Gastrocnemius medialis (tissue), 4 donors: ENCODE measurements around the gene HMX3. TPM values are rescaled to one million over a fixed set of nuclear protein-coding genes. Genes with fewer than 3 reads are reported as not detected.
A peak's percentile ranks its signal among the peaks of the same experiment; 100 is the strongest.

Source experiments
- ATAC-seq, 2 donors: fragments of 150-250 bp; one replicate each; pipeline ENCODE4 v1.9.1; 2016
- DNase-seq, 2 donors: peaks; one replicate each; pipeline ENCODE4 v3.0.0-alpha.2; 2019
- H3K27ac ChIP-seq, 4 donors: fragments of 200-600 bp; sonication (generic); 1 replicate in 1 of 4; 2 replicates in 3 of 4; pipeline ENCODE4 v1.5.1; 2016 to 2018; ENCODE audit warnings: mild to moderate bottlenecking in 2 of 4, moderate library complexity in 1 of 4
- H3K27me3 ChIP-seq, 3 donors: fragments of 200-600 bp; sonication (generic) in 2 of 3; 1 replicate in 1 of 3; 2 replicates in 2 of 3; pipeline versions ENCODE4 v1.5.1 to v1.6.0; 2016 to 2019; ENCODE audit warnings: mild to moderate bottlenecking in 1 of 3, moderate library complexity in 1 of 3
- H3K36me3 ChIP-seq, 2 donors: fragments of 200-600 bp; sonication (generic) in 1 of 2; one replicate each; pipeline ENCODE4 v1.5.1; 2017 to 2018
- H3K4me1 ChIP-seq, 2 donors: fragments of 200-600 bp; sonication (generic) in 1 of 2; one replicate each; pipeline ENCODE4 v1.5.1; 2016 to 2017; ENCODE audit warnings: mild to moderate bottlenecking in 2 of 2
- H3K4me3 ChIP-seq, 4 donors: fragments of 200-600 bp; sonication (generic) in 3 of 4; 1 replicate in 1 of 4; 2 replicates in 3 of 4; pipeline ENCODE4 v1.5.1; 2016 to 2019; ENCODE audit warnings: mild to moderate bottlenecking in 2 of 4
- H3K9me3 ChIP-seq, 3 donors: fragments of 200-600 bp; sonication (generic) in 2 of 3; 1 replicate in 1 of 3; 2 replicates in 2 of 3; pipeline ENCODE4 v1.5.1; 2016 to 2019
- CTCF ChIP-seq, 5 experiments: fragments of 450-650 bp in 3 of 5; fragments of 200-600 bp in 2 of 5; sonication (generic) in 2 of 5; IDR thresholded peaks in 4 of 5; conservative IDR thresholded peaks in 1 of 5; 1 replicate in 4 of 5; 2 replicates in 1 of 5; pipeline ENCODE4 v1.5.1; 2016 to 2019; ENCODE audit warnings: antibody characterized with exemption in 5 of 5, mild to moderate bottlenecking in 3 of 5, moderate library complexity in 3 of 5
- POLR2A ChIP-seq, 2 donors: fragments of 450-650 bp; IDR thresholded peaks; one replicate each; pipeline ENCODE4 v1.6.1; 2017; ENCODE audit warnings: antibody characterized with exemption in 2 of 2, mild to moderate bottlenecking in 2 of 2, moderate library complexity in 2 of 2
- in situ Hi-C, 4 donors: fragments of 200-750 bp; cut with MboI; loops; one replicate each; pipeline versions ENCODE4 v1.15.0 to v1.8.0; 2017; ENCODE audit warnings: low sequenced_read_pairs in 4 of 4
- intact Hi-C: fragments of 100-400 bp; cut with DNase I; formaldehyde crosslinking; loops from one replicate; pipeline ENCODE4 v1.15.1; 2023; ENCODE audit warnings: low total_unique reads
- total RNA-seq, 4 donors: library from RNA; depleted of rRNA; stranded (reverse); fragments of >200 nt; gene quantifications; one replicate each; pipeline versions ENCODE4 v1.1.0 to v1.2.3, GENCODE V29; 2016

HMX3 gene
- not detected for total RNA-seq

GRCh38 chr10:123135415-123136141, at the start of gene HMX3:
Gene HMX3 (plus strand): TSS chr10:123135970. CDS start chr10:123136051, 81 bp downstream.
- DNase-seq, result no peak
- no peak for TF ChIP-seq POLR2A (IDR thresholded peaks at IDR 0.05)
- no peak for TF ChIP-seq CTCF (IDR thresholded peaks at IDR 0.05 in 4 of 5, conservative IDR thresholded peaks at IDR 0.05 in 1 of 5)
- Histone ChIP-seq H3K36me3 (no peaks in the 10 kb centered on the region), H3K27ac (no peak within 1 kb of the TSS), H3K4me3 (peak within 1 kb of the TSS; percentile 30 to 50 (median 42)), H3K9me3 (no peaks in the 10 kb centered on the region), H3K27me3 (peaks cover 93 to 98% (median 97%) of the 10 kb centered on the region in 3 donors), H3K4me1 (peaks cover 25 to 26% of the 10 kb centered on the region in 2 donors)
- ATAC-seq, result no peak
- in situ Hi-C loops (no loop called here), intact Hi-C loops (no loop called here)

- H3K27ac ChIP-seq, result no peak overlapping the region
- H3K4me3 ChIP-seq, result no peak overlapping the region
- no peaks in the 10 kb centered on the region for H3K4me1 ChIP-seq
- H3K9me3 ChIP-seq, result no peaks in the 10 kb centered on the region
- no peaks in the 10 kb centered on the region for H3K27me3 ChIP-seq
- intact Hi-C loops, result no loop called here
- in situ Hi-C loops, result no loop called here
- ATAC-seq, result no peak
- H3K36me3 ChIP-seq, result no peaks in the 10 kb centered on the region
- no peak for DNase-seq
- TF ChIP-seq POLR2A (IDR thresholded peaks at IDR 0.05), result no peak
- no peak for TF ChIP-seq CTCF (IDR thresholded peaks at IDR 0.05 in 4 of 5, conservative IDR thresholded peaks at IDR 0.05 in 1 of 5)
Measured at GRCh38 chr10:123086281-123086680, 49.5 kb upstream of the HMX3 start.

- Histone ChIP-seq H3K27me3 (peaks cover 0 to 2% (median 0%) of the 10 kb centered on the region in 3 donors), H3K4me3 (no peak overlapping the region), H3K27ac (no peak overlapping the region), H3K36me3 (no peaks in the 10 kb centered on the region), H3K9me3 (no peaks in the 10 kb centered on the region), H3K4me1 (no peaks in the 10 kb centered on the region)
- in situ Hi-C loops (no loop called here), intact Hi-C loops (no loop called here)
- DNase-seq (no peak), ATAC-seq (no peak)
- TF ChIP-seq POLR2A (IDR thresholded peaks at IDR 0.05) (no peak), CTCF (IDR thresholded peaks at IDR 0.05 in 4 of 5, conservative IDR thresholded peaks at IDR 0.05 in 1 of 5) (no peak)
Measured at GRCh38 chr10:123087348-123087747, 48.4 kb upstream of the HMX3 start.

DNA sequence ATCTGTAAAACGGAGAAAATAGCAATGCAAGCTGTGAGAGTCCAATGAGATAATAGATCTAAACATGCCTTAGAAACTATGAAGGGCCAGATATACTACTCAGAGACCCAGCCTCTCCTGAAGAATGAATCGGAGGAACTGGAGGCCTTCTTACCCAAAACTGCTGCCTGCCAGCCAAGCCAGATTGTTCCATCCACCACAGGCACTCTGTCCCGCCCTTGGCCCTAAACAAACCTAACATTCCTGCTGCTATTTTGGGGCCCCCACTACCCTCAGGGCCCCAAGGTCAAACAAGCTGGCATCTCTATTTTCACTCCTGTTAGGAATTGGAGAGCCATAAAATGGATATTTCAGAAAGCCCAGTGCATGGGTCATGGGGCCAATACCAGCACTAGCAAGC, 48.0 kb upstream of the HMX3 start:
- Histone ChIP-seq H3K4me3 (no peak overlapping the region), H3K27ac (no peak overlapping the region), H3K9me3 (no peaks in the 10 kb centered on the region), H3K27me3 (peaks cover 0 to 4% (median 0%) of the 10 kb centered on the region in 3 donors), H3K36me3 (no peaks in the 10 kb centered on the region), H3K4me1 (no peaks in the 10 kb centered on the region)
- in situ Hi-C loops, result no loop called here
- ATAC-seq (no peak), DNase-seq (no peak)
- TF ChIP-seq CTCF (IDR thresholded peaks at IDR 0.05 in 4 of 5, conservative IDR thresholded peaks at IDR 0.05 in 1 of 5) (no peak), POLR2A (IDR thresholded peaks at IDR 0.05) (no peak)
- intact Hi-C loops, result no loop called here
